ENCODE results near the gene MKNK2. TPM values are rescaled to one million over a fixed set of nuclear protein-coding genes. Genes with fewer than 3 reads are reported as not detected.
A peak's percentile ranks its signal among the peaks of the same experiment; 100 is the strongest.

Gene MKNK2
- total RNA-seq, 1 donor from 2014 or later, result 127 TPM

DNA sequence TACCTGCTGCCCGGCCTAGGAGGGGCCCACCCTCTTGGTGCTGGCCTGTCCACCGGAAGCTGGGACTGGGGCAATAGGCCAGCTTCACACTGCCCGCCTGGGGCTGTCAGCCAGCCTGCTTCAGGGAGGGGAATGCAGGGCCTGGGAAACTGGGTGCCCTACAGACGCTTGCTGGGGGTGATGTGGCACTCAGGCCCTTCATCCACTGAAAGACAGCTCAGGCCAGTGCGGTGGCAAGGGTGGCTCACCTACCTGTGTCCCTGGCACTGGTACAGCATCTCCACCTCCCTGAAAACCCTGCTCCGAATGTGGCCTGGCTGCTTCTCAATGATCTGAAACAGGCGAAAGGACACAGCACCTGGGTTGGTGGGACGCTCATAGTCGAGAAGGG, 7.8 kb downstream of the MKNK2 start:
- H3K27me3 Mint-ChIP-seq (ENCODE audit: low read depth), result no peaks in the 10 kb centered on the region
- no peak for DNase-seq (ENCODE audit: low spot score)
- H3K36me3 Mint-ChIP-seq (ENCODE audit: low read depth), result peaks cover 9% of the 10 kb centered on the region
- peaks cover 19% of the 10 kb centered on the region for H3K4me1 Mint-ChIP-seq (ENCODE audit: low read depth)
- no peak overlapping the region for H3K4me3 Mint-ChIP-seq (ENCODE audit: unreplicated experiment)
- TF ChIP-seq, protein P1, sequence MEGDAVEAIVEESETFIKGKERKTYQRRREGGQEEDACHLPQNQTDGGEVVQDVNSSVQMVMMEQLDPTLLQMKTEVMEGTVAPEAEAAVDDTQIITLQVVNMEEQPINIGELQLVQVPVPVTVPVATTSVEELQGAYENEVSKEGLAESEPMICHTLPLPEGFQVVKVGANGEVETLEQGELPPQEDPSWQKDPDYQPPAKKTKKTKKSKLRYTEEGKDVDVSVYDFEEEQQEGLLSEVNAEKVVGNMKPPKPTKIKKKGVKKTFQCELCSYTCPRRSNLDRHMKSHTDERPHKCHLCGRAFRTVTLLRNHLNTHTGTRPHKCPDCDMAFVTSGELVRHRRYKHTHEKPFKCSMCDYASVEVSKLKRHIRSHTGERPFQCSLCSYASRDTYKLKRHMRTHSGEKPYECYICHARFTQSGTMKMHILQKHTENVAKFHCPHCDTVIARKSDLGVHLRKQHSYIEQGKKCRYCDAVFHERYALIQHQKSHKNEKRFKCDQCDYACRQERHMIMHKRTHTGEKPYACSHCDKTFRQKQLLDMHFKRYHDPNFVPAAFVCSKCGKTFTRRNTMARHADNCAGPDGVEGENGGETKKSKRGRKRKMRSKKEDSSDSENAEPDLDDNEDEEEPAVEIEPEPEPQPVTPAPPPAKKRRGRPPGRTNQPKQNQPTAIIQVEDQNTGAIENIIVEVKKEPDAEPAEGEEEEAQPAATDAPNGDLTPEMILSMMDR (IDR thresholded peaks at IDR 0.05), result no peak
- H3K27ac Mint-ChIP-seq (ENCODE audit: unreplicated experiment), result no peak overlapping the region
- no peaks in the 10 kb centered on the region for H3K9me3 Mint-ChIP-seq (ENCODE audit: low read depth)

DNA sequence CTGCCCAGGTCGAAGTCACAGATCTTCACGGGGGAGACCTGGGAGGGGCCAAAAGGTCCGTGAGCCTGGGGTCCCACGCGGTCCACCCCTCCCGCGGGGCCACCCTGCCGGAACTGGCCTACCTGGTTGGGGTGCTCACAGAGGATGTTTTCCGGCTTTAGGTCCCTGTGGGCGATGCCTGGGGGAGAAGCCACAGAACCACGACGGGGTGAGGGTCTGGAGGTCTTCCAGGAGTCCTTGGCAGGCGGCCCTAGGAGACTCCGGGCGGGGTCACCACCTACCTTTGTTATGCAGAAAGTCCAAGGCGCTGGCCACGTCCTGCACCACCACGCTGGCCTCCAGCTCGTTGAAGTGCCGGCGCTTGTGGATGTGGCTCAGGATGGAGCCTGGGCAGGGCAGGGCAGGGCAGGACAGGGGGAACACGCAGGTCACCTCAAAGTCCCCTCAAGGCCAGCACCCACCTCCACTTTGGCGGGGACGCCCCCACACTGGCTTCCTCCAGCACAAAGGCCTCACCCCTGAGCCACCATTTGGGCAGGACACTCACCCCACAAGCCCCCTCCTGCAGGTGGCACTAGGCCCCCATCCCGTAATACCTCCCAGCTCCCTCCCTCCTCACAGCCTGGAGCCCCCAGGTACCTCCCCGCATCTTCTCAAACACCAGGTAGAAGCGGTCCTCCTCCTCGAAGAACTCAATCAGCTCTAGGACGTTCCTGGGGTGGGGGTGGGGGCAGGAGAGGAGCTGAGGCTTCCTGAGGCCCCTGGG, 8.4 kb downstream of the MKNK2 start:
- Mint-ChIP-seq H3K36me3 (ENCODE audit: low read depth) (peaks cover 10% of the 10 kb centered on the region), H3K27ac (ENCODE audit: unreplicated experiment) (no peak overlapping the region), H3K9me3 (ENCODE audit: low read depth) (no peaks in the 10 kb centered on the region), H3K4me3 (ENCODE audit: unreplicated experiment) (no peak overlapping the region), H3K4me1 (ENCODE audit: low read depth) (peaks cover 13% of the 10 kb centered on the region), H3K27me3 (ENCODE audit: low read depth) (no peaks in the 10 kb centered on the region)
- DNase-seq (ENCODE audit: low spot score), result peak; percentile 91
- TF ChIP-seq, protein P1 (IDR thresholded peaks at IDR 0.05), result no peak

DNA sequence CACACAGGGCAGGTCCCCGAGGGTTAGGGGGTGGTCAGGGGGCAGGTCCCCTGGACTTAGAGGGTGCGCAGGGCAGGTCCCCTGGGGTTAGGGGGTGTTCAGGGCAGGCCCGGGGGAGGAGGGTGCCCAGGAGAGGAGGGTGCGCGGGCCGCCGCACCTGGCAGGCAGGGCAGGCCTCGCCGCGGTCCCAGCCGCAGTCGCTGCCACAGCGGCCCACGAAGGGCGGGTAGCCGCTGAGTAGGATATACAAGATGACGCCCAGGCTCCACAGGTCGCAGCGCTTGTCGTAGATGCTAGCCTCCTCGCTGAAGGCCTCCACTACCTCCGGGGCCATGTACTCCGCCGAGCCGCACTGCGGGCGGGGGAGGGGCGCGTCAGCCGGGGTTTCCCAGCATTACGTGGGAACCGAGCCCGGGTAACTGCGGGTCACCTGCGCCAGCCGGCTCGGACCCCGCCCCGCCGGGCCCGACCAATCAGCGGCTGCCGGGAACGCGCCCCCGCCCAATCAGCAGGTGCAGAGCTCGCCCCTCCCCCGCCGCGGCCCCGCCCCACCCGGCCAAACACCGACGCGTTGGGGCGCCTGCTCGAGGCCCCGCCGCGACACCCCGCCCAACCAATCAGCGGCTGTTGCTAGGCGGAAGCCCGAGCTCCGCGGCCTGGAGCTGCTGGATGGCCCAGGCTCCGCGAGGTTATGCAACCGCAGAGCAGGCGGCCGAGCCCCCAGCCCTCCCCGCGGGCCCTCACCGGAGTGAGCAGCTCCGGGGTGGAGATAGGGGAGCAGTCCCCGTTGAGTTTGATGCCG, 9.2 kb downstream of the MKNK2 start:
- H3K27ac Mint-ChIP-seq (ENCODE audit: unreplicated experiment), result no peak overlapping the region
- no peaks in the 10 kb centered on the region for H3K9me3 Mint-ChIP-seq (ENCODE audit: low read depth)
- H3K27me3 Mint-ChIP-seq (ENCODE audit: low read depth), result no peaks in the 10 kb centered on the region
- peaks cover 10% of the 10 kb centered on the region for H3K36me3 Mint-ChIP-seq (ENCODE audit: low read depth)
- TF ChIP-seq, protein P1 (IDR thresholded peaks at IDR 0.05), result no peak
- no peak overlapping the region for H3K4me3 Mint-ChIP-seq (ENCODE audit: unreplicated experiment)
- peaks cover 5% of the 10 kb centered on the region for H3K4me1 Mint-ChIP-seq (ENCODE audit: low read depth)
- peak; percentile 89 for DNase-seq (ENCODE audit: low spot score)

DNA sequence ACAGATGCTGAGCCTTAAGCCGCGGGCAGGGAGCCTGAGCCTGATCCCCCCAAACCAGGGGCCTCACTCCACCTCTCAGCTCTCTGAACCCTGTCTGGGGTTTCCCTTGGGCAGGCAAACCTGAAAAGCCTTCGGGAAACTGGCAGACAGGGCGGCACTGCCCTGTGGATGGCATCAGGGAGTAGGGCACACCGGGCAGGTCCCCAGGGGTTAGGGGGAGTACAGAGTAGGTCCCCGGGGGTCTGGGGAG, 9.7 kb downstream of the MKNK2 start:
- peak overlapping the region; percentile 32 for H3K27ac Mint-ChIP-seq (ENCODE audit: unreplicated experiment)
- TF ChIP-seq, protein P1 (IDR thresholded peaks at IDR 0.05), result no peak

DNA sequence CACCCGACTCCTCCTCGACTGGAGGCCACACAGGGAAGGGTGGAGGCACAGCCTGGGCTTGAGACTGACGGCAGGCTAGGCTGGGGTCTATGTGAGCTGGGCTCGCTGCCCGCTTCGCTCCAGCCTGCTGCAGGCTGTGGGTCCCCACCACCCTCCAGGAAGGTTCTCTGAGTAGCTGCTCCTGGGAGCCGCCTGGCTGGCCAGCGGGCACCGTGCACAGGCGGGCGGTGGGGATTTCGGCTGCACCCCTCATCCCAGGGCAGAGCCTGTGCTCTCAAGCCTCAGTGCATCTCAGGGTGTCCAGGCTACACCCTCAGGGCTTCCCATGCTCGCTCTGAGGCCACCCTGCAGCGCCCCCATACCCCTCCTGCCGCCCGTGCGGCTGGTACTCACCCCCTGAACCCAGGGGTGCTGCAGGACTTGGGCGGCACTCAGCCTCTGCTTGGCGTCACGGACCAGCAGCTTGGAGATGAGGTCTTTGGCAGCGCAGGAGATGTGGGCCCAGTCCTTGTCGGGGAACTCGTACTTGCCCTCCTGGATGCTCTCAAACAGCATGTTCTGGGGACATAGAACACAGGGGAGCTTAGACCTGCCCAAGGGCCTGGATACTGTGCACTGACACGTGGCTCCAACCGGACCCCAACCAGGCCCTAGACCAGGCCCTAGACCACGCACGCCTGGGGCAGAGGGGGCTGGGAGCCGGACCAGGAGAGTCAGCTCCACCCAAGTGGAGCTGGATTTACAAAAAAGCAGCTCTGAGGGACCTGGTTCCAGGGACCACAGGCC, 10.2 kb downstream of the MKNK2 start:
- peak; percentile 88 for DNase-seq (ENCODE audit: low spot score)
- Mint-ChIP-seq H3K36me3 (ENCODE audit: low read depth) (peaks cover 10% of the 10 kb centered on the region), H3K27me3 (ENCODE audit: low read depth) (no peaks in the 10 kb centered on the region), H3K9me3 (ENCODE audit: low read depth) (no peaks in the 10 kb centered on the region), H3K4me1 (ENCODE audit: low read depth) (peaks cover 3% of the 10 kb centered on the region), H3K27ac (ENCODE audit: unreplicated experiment) (no peak overlapping the region), H3K4me3 (ENCODE audit: unreplicated experiment) (no peak overlapping the region)
- TF ChIP-seq, protein P1 (IDR thresholded peaks at IDR 0.05), result no peak

More for the DNA sequence above, 9.7 kb downstream of the MKNK2 start:
- Mint-ChIP-seq H3K36me3 (ENCODE audit: low read depth) (peaks cover 10% of the 10 kb centered on the region), H3K27me3 (ENCODE audit: low read depth) (no peaks in the 10 kb centered on the region), H3K9me3 (ENCODE audit: low read depth) (no peaks in the 10 kb centered on the region), H3K4me3 (ENCODE audit: unreplicated experiment) (no peak overlapping the region), H3K4me1 (ENCODE audit: low read depth) (peaks cover 3% of the 10 kb centered on the region)
- no peak for DNase-seq (ENCODE audit: low spot score)

Measured in chondrocyte (in vitro differentiated cells).